Activated naive CD8-positive, alpha-beta T cell (primary cell): Measurements from ENCODE around the gene PRSS16.

Experiments used
- H3K27ac Mint-ChIP-seq: one replicate; pipeline ENCODE4 v1.8.0; 2021; ENCODE audit warnings: mixed read lengths
- H3K27me3 Mint-ChIP-seq: one replicate; pipeline ENCODE4 v1.8.0; 2021; ENCODE audit warnings: mixed read lengths
- H3K36me3 Mint-ChIP-seq: one replicate; pipeline ENCODE4 v1.8.0; 2021; ENCODE audit warnings: mixed read lengths
- H3K4me1 Mint-ChIP-seq: one replicate; pipeline ENCODE4 v1.8.0; 2021; ENCODE audit warnings: low read depth, mixed read lengths
- H3K4me3 Mint-ChIP-seq: one replicate; pipeline ENCODE4 v1.8.0; 2021; ENCODE audit warnings: mild to moderate bottlenecking, mixed read lengths
- H3K9me3 Mint-ChIP-seq: one replicate; pipeline ENCODE4 v1.8.0; 2021; ENCODE audit warnings: low read depth, mixed read lengths

Gene PRSS16

DNA sequence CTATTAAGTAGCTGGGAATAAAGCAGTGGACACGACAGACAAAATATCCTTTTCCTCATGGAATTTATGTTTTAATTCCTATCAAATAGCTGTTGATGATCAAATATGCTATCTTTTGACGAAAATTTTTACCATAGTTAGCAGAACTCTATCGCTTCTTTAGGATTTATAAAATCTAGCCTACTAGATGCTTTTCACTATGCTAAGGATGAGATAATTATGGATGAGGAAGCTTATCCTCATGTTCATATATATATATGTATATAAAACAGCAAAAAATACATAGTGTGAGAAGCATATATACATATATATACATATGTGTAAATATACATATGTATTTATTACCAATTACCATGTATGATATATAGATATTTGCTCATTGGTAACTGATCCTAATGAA, 12.9 kb upstream of the PRSS16 start:
- H3K27me3 Mint-ChIP-seq = peaks cover 58% of the 10 kb centered on the region
- H3K4me1 Mint-ChIP-seq = peaks cover 23% of the 10 kb centered on the region
- peaks cover 6% of the 10 kb centered on the region for H3K36me3 Mint-ChIP-seq
- peak overlapping the region; percentile 71 for H3K4me3 Mint-ChIP-seq
- H3K27ac Mint-ChIP-seq = no peak overlapping the region
- peaks cover 9% of the 10 kb centered on the region for H3K9me3 Mint-ChIP-seq

DNA sequence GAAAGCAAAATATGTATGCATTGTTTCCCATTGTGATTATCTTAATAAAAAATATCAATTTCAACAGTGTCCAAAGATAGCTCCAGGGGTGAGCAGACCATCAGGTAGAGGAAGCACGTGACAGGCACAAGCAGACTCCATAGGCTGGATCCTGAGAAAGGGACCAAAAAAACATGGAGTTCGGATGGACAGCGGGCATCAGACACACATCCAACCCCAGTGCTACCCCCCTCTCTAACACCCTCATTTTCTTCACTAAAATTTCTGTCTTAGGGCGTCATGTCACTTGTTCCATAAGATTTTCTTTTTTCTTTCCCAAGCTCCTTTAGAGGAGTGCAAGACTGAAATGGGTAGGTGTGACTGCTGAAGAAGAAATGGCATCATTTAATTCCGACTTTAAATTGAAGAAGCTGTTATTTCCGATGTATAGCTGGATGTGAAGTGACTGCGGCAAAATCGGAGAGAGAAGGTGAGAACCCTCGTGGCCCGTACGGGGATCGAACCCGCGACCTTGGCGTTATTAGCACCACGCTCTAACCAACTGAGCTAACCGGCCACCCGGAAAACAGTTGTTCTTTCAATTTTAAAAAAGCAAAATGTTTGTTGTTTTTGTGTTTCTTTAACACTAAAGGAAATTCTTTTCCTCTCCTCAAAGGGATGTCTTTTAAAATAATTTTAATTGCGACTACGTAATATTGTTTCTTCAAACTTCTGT, 10.3 kb upstream of the PRSS16 start:
- Mint-ChIP-seq H3K27ac (peak overlapping the region; percentile 11), H3K27me3 (peaks cover 56% of the 10 kb centered on the region), H3K4me1 (peaks cover 21% of the 10 kb centered on the region), H3K9me3 (peaks cover 6% of the 10 kb centered on the region), H3K4me3 (peak overlapping the region; percentile 18), H3K36me3 (peaks cover 3% of the 10 kb centered on the region)

DNA sequence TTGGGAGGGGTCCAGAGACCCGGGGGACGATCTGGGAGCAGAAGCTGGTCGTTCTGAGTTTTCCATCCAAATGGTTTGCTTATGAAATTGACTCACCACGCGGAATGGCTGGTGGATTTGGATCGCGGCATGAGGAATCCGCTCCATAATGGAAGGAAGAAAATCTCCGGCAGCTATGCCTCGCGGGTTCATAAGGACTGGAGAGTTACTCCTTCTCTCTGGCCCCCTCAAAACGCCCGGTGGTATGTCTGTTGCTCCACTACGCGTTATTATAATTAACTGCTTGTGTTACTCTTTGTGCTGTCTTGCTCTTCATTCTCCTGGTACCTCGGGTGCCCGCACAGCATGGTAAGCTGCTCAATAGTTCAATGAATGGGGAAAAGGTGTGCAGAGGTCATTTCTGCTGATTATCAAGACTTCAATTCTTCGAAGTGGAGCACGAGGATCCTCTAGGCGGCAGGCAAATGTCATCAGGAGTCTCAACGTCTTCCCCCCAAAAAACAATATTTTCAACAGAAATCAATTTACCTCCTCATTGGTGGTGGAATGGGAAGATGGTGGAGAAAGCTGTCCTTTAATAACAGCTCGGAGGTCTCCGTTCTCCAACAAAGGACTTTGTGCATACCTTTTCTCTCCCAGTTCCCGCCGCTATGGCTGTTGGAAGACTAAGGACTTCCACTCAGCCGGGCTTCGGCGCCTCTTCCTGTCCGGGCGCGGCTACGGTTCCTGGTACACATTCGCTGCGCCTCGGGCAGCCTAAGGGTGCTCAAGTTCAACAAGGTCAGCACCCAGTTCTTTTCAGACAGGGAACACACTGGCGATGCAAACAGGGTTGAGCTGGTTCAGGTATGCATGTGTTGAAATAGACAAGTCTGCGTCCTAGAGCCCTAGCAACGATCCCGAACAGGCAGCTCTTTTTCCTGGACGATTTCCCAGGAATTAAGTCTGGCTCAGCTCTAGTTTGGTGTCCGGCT, 9.2 kb upstream of the PRSS16 start:
- peaks cover 21% of the 10 kb centered on the region for H3K4me1 Mint-ChIP-seq
- peaks cover 6% of the 10 kb centered on the region for H3K9me3 Mint-ChIP-seq
- H3K27ac Mint-ChIP-seq = peak overlapping the region; percentile 80
- H3K4me3 Mint-ChIP-seq = peak overlapping the region; percentile 60
- peaks cover 62% of the 10 kb centered on the region for H3K27me3 Mint-ChIP-seq
- H3K36me3 Mint-ChIP-seq = peaks cover under 1% of the 10 kb centered on the region

DNA sequence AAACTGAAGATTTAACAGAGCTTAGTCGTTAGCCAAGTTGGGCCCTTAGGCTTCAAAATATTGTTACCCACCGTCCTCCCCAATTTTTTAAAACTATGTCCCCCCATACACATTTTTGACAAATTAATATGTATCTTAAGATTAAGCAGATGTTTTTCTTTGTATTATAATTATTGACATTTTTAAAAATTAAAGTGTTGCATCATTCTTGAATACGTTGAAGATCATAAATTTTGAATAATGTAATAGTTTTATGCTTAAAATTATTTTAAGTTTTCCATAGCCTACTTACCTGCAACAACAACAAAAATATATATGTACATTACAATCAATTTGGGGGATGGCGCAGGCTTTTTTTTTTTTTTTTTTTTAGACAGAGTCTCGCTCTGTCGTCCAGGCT, 8.2 kb upstream of the PRSS16 start:
- Mint-ChIP-seq H3K27me3 (peaks cover 61% of the 10 kb centered on the region), H3K9me3 (peaks cover 6% of the 10 kb centered on the region), H3K27ac (no peak overlapping the region), H3K36me3 (no peaks in the 10 kb centered on the region), H3K4me3 (no peak overlapping the region), H3K4me1 (peaks cover 21% of the 10 kb centered on the region)

DNA sequence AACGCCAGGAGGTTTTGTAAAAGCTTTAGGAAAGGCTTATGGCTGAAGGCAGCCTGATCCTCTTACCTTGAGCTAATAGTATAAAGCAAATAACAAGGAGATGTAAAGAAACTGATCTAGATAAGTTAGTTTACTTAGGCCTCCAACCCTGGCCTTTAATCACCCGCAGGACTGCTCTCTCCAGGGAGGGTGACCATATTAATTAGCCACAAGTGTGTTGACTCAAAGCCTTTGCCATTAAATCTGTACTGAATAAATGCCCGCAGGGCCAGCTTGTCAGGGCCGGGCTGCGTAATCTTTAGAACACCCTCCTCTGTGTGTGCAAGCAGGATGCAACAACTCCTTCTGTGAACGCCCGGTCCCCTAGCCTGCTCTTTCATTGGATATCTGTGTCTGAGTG, 6.1 kb upstream of the PRSS16 start:
- Mint-ChIP-seq H3K4me1 (peaks cover 14% of the 10 kb centered on the region), H3K4me3 (no peak overlapping the region), H3K27me3 (peaks cover 52% of the 10 kb centered on the region), H3K9me3 (peaks cover 6% of the 10 kb centered on the region), H3K27ac (no peak overlapping the region), H3K36me3 (no peaks in the 10 kb centered on the region)

DNA sequence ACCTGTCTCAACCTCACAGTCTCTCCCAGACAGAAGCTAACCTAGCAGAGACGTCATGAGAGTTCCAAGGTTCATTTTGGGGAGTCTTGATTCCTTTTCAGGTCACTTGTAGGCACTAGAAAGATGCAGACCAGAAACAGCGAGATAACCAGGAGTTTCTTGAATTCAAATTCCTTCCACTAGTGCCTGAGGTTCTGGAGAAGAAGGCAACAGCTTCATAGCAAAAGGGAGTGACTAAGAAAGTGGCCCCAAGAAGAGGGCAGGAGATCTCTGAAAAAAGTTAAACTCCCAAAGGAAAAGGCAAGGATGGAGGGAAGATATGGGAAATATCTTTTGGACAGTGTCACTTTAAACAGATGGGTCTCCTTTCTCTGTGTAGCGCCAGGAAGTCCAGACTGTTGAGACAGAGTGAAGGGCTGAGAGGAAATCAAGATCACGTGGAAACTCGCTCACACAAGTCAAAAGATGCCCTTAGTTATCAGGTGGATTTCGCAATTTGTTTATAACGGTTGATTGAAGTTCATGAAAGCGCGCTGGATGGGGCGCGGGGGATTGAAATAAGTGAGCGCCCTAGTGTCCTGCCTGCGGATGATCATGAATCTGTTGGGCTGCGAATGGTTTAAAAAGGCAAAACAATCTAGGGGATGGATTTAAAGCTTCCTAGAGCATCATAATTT, 4.8 kb upstream of the PRSS16 start:
- Mint-ChIP-seq H3K4me3 (no peak overlapping the region), H3K36me3 (no peaks in the 10 kb centered on the region), H3K9me3 (no peaks in the 10 kb centered on the region), H3K4me1 (peaks cover 6% of the 10 kb centered on the region), H3K27me3 (peaks cover 41% of the 10 kb centered on the region), H3K27ac (no peak overlapping the region)

DNA sequence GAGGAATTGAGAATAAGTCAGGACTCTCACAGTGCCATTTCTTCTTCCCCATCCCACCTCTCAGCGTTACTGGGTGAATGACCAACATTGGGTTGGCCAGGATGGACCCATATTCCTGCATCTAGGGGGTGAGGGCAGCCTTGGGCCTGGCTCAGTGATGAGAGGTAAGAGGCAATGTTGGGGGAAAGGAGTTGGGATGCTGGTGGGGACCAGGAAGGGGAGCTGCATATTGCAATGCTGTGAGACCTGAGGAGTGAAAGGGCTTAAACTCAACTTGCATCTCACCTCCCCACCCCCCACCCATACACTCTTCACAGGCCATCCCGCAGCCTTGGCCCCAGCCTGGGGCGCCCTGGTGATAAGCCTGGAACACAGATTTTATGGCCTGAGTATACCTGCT, 1.3 kb downstream of the PRSS16 start:
- no peak overlapping the region for H3K4me3 Mint-ChIP-seq
- H3K9me3 Mint-ChIP-seq = no peaks in the 10 kb centered on the region
- peaks cover 3% of the 10 kb centered on the region for H3K4me1 Mint-ChIP-seq
- H3K36me3 Mint-ChIP-seq = no peaks in the 10 kb centered on the region
- H3K27me3 Mint-ChIP-seq = peaks cover 31% of the 10 kb centered on the region
- no peak overlapping the region for H3K27ac Mint-ChIP-seq

DNA sequence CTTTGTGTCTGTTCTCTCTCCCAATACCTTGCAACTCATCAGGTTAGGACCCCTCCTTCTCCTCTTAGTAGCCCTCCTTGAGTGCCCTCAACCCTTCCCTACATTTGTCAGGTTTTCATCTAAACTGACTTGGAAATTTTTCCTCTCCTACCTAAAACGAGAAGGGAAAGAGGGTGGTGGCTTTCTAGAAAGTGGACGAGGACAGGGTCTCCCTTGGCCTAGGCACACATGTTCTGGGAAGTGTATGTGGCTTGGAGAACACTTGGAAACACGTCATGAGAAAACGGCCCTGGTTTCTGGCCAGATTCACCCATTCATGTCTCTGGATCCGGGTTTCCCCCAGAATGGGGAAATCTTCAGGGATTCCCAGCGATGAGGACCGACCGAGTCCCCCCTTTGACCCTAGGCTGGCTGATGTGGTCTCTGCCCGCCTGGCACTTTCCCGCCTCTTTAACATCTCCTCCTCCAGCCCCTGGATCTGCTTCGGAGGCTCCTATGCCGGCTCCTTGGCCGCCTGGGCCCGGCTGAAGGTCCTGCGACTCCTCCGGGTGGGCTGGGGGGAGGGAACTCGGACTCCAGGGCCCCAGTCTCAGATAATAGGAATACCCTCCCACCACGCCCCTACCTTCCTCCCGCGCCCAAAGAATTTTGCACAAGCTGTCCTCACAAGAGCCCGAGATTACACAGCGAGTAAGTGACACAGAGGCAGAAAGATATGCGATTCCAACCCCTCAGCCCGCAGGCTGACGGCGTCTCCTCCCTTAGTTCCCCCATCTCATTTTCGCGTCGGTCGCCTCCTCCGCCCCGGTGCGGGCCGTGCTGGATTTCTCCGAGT, 3.0 kb downstream of the PRSS16 start:
- no peak overlapping the region for H3K27ac Mint-ChIP-seq
- no peaks in the 10 kb centered on the region for H3K9me3 Mint-ChIP-seq
- no peaks in the 10 kb centered on the region for H3K36me3 Mint-ChIP-seq
- peaks cover 3% of the 10 kb centered on the region for H3K4me1 Mint-ChIP-seq
- H3K27me3 Mint-ChIP-seq = peaks cover 37% of the 10 kb centered on the region
- peak overlapping the region; percentile 86 for H3K4me3 Mint-ChIP-seq

DNA sequence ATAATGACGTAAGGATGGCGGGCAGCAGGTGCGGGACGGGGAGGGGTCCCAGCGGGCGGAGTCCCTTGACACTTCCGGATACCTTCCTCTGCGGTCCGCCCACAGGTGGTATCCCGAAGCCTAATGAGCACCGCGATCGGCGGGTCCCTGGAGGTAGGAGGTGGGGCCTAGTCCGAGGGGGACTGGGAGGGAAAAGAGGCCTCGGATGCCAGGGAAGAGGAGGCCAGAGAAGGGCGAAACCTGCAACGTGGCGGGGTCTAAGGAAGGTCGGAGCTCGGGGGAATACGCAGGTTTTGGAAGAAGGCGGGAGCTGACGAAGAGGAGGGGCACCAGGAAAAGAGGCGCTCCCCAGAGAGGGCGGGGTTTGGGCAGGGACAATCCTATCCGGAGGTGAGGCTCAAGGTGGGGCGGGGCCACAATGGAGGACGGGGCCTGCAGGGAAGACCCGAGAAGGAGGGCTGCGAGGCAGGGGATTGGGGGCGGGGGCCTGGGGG, 3.7 kb downstream of the PRSS16 start:
- Mint-ChIP-seq H3K9me3 (no peaks in the 10 kb centered on the region), H3K27me3 (peaks cover 43% of the 10 kb centered on the region), H3K27ac (no peak overlapping the region), H3K4me1 (peaks cover 3% of the 10 kb centered on the region), H3K36me3 (no peaks in the 10 kb centered on the region), H3K4me3 (peak overlapping the region; percentile 86)

DNA sequence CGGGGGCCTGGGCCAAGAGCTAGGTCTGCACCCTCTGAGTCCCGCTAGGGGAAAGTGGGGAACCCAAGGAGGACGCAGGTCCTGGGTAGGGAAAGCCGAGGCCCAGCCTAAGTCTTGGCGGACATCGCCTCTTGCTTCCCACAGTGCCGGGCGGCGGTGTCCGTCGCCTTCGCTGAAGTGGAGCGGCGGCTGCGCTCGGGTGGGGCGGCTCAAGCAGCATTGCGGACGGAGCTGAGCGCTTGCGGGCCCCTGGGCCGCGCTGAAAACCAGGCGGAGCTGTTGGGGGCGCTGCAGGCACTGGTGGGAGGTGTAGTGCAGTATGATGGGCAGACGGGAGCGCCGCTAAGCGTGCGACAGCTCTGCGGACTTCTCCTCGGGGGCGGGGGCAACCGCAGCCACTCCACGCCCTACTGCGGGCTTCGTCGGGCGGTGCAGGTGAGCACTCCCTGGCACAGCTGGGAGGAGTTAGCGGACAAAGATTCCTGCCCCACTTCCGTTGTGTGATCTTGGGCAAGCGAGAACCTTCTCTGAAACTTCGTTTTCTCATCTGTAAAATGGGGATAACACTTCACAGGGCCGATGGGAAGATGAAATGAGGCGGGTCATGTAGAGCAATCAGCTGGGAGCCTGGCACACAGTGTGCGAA, 4.2 kb downstream of the PRSS16 start:
- Mint-ChIP-seq H3K4me1 (peaks cover 3% of the 10 kb centered on the region), H3K36me3 (no peaks in the 10 kb centered on the region), H3K4me3 (peak overlapping the region; percentile 86), H3K27me3 (peaks cover 46% of the 10 kb centered on the region), H3K9me3 (no peaks in the 10 kb centered on the region), H3K27ac (no peak overlapping the region)

DNA sequence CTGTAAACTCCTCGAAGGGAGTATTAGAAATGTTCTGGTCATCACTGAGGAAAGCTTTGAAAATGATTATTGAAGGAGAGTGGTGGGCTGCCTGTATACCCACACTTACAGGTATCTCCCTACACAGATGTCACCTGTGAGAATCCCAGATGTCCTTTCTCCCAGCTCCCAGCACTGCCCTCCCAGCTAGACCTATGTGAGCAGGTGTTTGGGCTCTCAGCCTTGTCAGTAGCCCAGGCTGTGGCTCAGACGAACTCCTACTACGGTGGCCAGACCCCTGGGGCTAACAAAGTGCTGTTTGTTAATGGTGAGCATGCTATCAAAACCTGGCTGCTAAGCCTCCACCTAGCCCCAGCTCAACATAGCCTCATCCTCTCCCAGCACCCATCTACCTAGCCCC, 7.1 kb downstream of the PRSS16 start:
- peaks cover 3% of the 10 kb centered on the region for H3K4me1 Mint-ChIP-seq

DNA sequence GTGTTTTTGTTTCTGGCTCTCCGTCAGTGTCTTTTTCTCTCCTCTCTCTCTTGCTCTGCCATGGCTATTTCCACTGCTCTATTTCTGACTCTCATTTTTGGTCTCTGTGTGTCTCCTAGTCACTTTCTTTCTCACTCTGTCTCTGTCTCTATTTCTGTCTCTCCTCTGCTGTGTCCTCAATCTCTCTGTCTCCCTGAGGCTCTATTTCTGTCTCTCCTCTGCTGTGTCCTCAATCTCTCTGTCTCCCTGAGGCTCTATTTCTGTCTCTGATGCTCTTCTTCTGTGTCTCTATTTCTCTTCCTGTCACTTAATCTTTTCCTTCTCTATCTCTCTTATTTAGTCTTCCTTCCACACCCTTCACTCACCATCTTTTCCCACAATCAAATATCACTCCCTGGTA, 8.4 kb downstream of the PRSS16 start:
- no peaks in the 10 kb centered on the region for H3K9me3 Mint-ChIP-seq
- H3K27ac Mint-ChIP-seq = no peak overlapping the region
- H3K27me3 Mint-ChIP-seq = peaks cover 45% of the 10 kb centered on the region
- peaks cover 3% of the 10 kb centered on the region for H3K4me1 Mint-ChIP-seq
- H3K4me3 Mint-ChIP-seq = no peak overlapping the region
- no peaks in the 10 kb centered on the region for H3K36me3 Mint-ChIP-seq

More for the DNA sequence above, 7.1 kb downstream of the PRSS16 start:
- Mint-ChIP-seq H3K27me3 (peaks cover 45% of the 10 kb centered on the region), H3K4me3 (no peak overlapping the region), H3K36me3 (no peaks in the 10 kb centered on the region), H3K27ac (no peak overlapping the region), H3K9me3 (no peaks in the 10 kb centered on the region)

DNA sequence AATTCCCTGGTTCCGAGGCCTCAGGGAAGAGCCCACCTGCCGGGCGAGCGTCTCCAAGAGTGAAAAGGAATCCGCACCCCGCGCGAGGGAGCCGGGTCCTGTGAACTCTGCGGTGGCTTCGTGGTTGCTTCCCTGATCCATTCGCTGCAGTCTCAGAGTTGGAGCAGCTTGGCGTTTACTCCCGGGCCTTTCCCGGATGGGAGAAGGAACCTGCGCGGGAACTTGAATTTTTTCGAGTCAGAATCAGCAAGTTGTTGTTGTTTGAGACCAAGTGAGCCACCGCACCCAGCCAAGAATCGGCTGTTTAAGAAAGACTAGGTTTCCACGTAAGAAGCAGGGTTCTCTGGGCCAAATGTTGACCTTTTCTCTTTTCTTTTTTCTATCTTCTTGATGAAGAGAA, 12.9 kb downstream of the PRSS16 start:
- peaks cover 45% of the 10 kb centered on the region for H3K27me3 Mint-ChIP-seq
- H3K4me1 Mint-ChIP-seq = no peaks in the 10 kb centered on the region
- no peaks in the 10 kb centered on the region for H3K9me3 Mint-ChIP-seq
- no peak overlapping the region for H3K27ac Mint-ChIP-seq
- H3K36me3 Mint-ChIP-seq = no peaks in the 10 kb centered on the region
- H3K4me3 Mint-ChIP-seq = no peak overlapping the region
